Endothelial cell (in vitro differentiated cells): Measurements from ENCODE around the gene PTGIR. TPM values are rescaled to one million over a fixed set of nuclear protein-coding genes. Genes with fewer than 3 reads are reported as not detected.

Experiments
- DNase-seq: peaks from one replicate; pipeline ENCODE4 v3.0.0; 2021; ENCODE audit warnings: low spot score
- H3K27ac Mint-ChIP-seq: one replicate; pipeline ENCODE4 v1.8.0; 2021; ENCODE audit warnings: mixed read lengths, inconsistent platforms; ENCODE audit not compliant: unreplicated experiment
- H3K27me3 Mint-ChIP-seq: one replicate; pipeline ENCODE4 v1.8.0; 2021; ENCODE audit warnings: mild to moderate bottlenecking, moderate library complexity, mixed read lengths, inconsistent platforms; ENCODE audit not compliant: unreplicated experiment
- H3K36me3 Mint-ChIP-seq: one replicate; pipeline ENCODE4 v1.8.0; 2021; ENCODE audit warnings: mild to moderate bottlenecking, low read depth, mixed read lengths, inconsistent platforms; ENCODE audit not compliant: unreplicated experiment
- H3K4me1 Mint-ChIP-seq: one replicate; pipeline ENCODE4 v1.8.0; 2021; ENCODE audit warnings: mild to moderate bottlenecking, mixed read lengths, inconsistent platforms; ENCODE audit not compliant: unreplicated experiment
- H3K4me3 Mint-ChIP-seq: one replicate; pipeline ENCODE4 v1.8.0; 2021; ENCODE audit warnings: mild to moderate bottlenecking, mixed read lengths, inconsistent platforms; ENCODE audit not compliant: unreplicated experiment
- H3K9me3 Mint-ChIP-seq: one replicate; pipeline ENCODE4 v1.8.0; 2021; ENCODE audit warnings: mixed read lengths, inconsistent platforms; ENCODE audit not compliant: unreplicated experiment
- total RNA-seq: library from RNA; stranded (reverse); fragmentation: NEBNext Ultra II Directional; extraction: Animal tissue kit (Norgen Biotek cat#: 25700); gene quantifications from one replicate; pipeline ENCODE4 v1.2.1, GENCODE V29; 2021; ENCODE audit not compliant: unreplicated experiment
- TF ChIP-seq, protein P1 (sequence below): fragments of 200-600 bp; sonication (generic); IDR thresholded peaks from one replicate; pipeline ENCODE4 v1.5.0; 2021; ENCODE audit warnings: antibody characterized with exemption; ENCODE audit not compliant: unreplicated experiment

The PTGIR gene
- total RNA-seq, 1 donor from 2014 or later: not detected

GRCh38 chr19:46598372-46598917, 26.4 kb downstream of the PTGIR start:
- TF ChIP-seq, protein P1, sequence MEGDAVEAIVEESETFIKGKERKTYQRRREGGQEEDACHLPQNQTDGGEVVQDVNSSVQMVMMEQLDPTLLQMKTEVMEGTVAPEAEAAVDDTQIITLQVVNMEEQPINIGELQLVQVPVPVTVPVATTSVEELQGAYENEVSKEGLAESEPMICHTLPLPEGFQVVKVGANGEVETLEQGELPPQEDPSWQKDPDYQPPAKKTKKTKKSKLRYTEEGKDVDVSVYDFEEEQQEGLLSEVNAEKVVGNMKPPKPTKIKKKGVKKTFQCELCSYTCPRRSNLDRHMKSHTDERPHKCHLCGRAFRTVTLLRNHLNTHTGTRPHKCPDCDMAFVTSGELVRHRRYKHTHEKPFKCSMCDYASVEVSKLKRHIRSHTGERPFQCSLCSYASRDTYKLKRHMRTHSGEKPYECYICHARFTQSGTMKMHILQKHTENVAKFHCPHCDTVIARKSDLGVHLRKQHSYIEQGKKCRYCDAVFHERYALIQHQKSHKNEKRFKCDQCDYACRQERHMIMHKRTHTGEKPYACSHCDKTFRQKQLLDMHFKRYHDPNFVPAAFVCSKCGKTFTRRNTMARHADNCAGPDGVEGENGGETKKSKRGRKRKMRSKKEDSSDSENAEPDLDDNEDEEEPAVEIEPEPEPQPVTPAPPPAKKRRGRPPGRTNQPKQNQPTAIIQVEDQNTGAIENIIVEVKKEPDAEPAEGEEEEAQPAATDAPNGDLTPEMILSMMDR: no peak
- peaks cover 14% of the 10 kb centered on the region for H3K4me1 Mint-ChIP-seq

DNA sequence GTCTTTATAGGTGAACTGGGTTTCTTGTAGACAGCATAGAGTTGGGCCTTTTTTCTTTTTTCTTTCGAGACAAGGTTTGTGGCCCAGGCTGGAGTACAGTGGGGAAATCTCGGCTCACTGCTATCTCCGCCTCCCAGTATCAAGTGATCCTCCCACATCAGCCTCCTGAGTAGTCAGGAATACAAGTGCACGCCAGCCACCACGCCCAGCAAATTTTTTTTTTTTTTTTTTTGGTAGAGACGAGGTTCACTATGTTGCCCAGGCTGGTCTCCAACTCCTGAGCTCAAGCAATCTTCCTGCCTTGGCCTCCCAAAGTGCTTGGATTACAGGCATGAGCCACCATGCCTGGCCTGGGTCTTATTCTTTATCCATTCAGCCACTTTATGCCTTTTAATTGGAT, 28.9 kb downstream of the PTGIR start:
- DNase-seq: no peak
- TF ChIP-seq, protein P1: no peak
- Mint-ChIP-seq H3K9me3 (no peaks in the 10 kb centered on the region), H3K27ac (no peak overlapping the region), H3K36me3 (peaks cover 7% of the 10 kb centered on the region), H3K27me3 (peaks cover 5% of the 10 kb centered on the region), H3K4me3 (no peak overlapping the region), H3K4me1 (no peaks in the 10 kb centered on the region)

More at GRCh38 chr19:46598372-46598917, 26.4 kb downstream of the PTGIR start:
- Mint-ChIP-seq H3K27me3 (peaks cover 5% of the 10 kb centered on the region), H3K36me3 (peaks cover 7% of the 10 kb centered on the region), H3K4me3 (no peak overlapping the region), H3K27ac (no peak overlapping the region), H3K9me3 (no peaks in the 10 kb centered on the region)
- DNase-seq: no peak

DNA sequence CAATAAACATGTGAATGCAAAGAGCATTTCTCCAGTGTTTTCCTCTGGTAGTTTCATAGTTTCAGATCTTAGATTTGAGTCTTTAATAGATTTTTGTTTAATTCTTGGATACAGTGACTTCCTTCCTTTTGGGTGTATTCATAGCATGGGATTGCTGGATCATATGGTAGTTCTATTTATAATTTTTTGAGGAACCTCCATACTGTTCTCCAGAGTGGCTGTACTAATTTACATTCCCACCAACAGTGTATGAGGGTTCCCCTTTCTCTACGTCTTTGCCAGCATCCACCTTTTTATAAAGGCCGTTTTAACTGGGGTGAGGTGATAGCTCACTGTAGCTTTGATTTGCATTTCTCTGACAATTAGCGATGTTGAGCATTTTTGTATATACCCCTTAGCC, 33.0 kb downstream of the PTGIR start:
- DNase-seq: no peak
- H3K9me3 Mint-ChIP-seq: no peaks in the 10 kb centered on the region
- TF ChIP-seq, protein P1: no peak
- no peak overlapping the region for H3K4me3 Mint-ChIP-seq
- no peak overlapping the region for H3K27ac Mint-ChIP-seq
- no peaks in the 10 kb centered on the region for H3K36me3 Mint-ChIP-seq
- H3K27me3 Mint-ChIP-seq: no peaks in the 10 kb centered on the region
- H3K4me1 Mint-ChIP-seq: no peaks in the 10 kb centered on the region

GRCh38 chr19:46591254-46591653, 33.6 kb downstream of the PTGIR start:
- no peaks in the 10 kb centered on the region for H3K27me3 Mint-ChIP-seq
- no peaks in the 10 kb centered on the region for H3K4me1 Mint-ChIP-seq
- no peaks in the 10 kb centered on the region for H3K36me3 Mint-ChIP-seq
- H3K27ac Mint-ChIP-seq: no peak overlapping the region
- no peaks in the 10 kb centered on the region for H3K9me3 Mint-ChIP-seq
- no peak for DNase-seq
- H3K4me3 Mint-ChIP-seq: no peak overlapping the region
- TF ChIP-seq, protein P1: no peak

DNA sequence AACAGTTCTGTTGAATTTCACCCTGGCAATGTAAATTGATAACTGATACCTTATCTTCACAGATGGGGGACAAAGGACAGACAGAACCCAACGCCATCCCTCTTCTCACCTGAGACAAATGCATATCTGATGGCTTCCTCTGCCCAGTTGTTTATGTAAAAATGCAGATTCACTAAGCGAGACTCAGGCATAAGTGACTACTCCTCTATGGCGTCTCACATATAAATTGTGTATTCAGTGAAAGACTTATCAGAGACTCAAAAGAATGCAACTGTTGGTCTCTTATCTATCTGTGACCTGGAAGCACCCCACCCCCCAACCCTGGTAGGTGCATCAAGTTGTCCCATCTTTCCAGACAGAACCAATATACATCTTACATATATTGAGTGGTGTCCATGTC, 37.0 kb downstream of the PTGIR start:
- TF ChIP-seq, protein P1: no peak
- no peaks in the 10 kb centered on the region for H3K4me1 Mint-ChIP-seq
- DNase-seq: no peak
- no peak overlapping the region for H3K27ac Mint-ChIP-seq
- H3K9me3 Mint-ChIP-seq: no peaks in the 10 kb centered on the region
- no peaks in the 10 kb centered on the region for H3K36me3 Mint-ChIP-seq
- no peaks in the 10 kb centered on the region for H3K27me3 Mint-ChIP-seq
- no peak overlapping the region for H3K4me3 Mint-ChIP-seq
